GDM1 (cell line): ENCODE results near the gene SAT1.
A peak's percentile ranks its signal among the peaks of the same experiment; 100 is the strongest.
"Not testable (repeated sequence)": the region's sequence is repeated elsewhere in the genome, so short reads cannot be mapped to it uniquely, and the experiment has no call there.

Source experiments
- DNase-seq: peaks from one replicate; lab custom pipeline; 2025; lab: John Stamatoyannopoulos, UW

Gene SAT1

DNA sequence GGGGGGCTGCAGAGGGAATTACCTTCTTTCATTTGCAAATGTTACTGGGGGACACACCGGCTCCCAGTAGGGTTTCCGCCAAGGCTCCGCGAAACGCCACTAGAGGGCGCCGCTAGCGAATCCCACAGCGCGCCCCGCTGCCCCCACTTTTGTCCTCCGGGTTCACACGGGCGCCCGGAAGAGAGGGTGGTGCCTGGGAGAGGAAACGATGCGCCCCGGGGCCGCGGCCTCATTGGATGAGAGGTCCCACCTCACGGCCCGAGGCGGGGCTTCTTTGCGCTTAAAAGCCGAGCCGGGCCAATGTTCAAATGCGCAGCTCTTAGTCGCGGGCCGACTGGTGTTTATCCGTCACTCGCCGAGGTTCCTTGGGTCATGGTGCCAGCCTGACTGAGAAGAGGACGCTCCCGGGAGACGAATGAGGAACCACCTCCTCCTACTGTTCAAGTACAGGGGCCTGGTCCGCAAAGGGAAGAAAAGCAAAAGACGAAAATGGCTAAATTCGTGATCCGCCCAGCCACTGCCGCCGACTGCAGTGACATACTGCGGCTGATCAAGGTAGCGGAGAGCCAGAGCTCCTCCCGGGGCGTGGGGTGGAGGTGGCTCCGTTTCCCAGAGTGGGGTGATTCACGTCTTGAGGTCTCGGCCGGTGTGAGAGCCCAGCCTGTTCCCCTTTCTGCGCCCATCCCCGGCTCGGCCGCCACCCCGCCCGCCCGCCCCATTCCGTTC, at the start of gene SAT1:
TSS of gene SAT1 (plus strand) at position 311 of the 726 bp plus-strand sequence. CDS start at position 490, 179 bp downstream.
- DNase-seq: peak; percentile 89

DNA sequence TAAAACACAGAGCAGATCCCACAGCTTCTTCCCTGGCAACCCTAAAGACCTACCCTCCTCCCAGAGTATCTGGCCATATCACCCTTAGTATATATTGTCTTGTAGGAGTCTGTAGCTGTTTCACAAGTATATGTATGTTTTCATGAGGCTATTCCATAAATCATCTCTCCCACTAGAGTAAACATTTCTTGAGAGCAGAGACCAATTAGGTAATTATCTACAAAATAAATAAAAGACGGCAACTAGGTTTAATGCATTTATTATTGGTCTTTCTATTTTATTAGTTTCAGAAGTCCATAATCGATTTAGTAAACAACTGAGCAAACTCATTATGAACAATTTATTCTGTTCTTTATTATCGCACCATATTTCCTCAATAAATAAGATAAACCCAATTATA, 46.9 kb upstream of the SAT1 start:
- DNase-seq: no peak

GRCh38 chrX:23737413-23737812, 45.6 kb upstream of the SAT1 start:
- DNase-seq: no peak

DNA sequence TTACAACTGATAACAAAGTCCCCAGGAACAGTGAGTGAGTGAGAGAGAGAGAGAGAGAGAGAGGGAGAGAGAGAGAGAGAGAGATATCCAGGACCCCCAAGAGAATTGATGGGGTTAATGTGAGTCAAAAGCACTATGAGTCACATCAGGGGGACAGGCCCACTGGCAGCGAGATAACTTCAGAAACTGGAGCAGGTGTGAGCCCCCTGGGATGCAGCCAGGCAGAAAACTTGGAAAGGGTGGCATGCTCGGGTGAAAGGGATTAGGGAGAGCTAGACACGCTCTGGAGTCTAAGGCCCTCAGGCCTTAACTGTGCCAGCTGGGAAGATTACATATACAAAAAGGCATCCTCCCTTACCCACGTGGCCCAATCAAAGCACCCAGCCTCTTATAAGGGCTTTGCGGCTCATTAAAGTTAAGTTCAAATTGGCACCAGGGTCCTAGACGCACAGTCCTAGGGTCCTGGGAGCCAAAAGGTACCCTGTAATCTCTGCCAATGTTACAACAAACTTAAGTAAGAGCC, 40.7 kb upstream of the SAT1 start:
- DNase-seq: no peak

- peak; percentile 68 for DNase-seq
Observed at GRCh38 chrX:23742697-23743622, 40.0 kb upstream of the SAT1 start, which contains the start of gene ACOT9. Gene ACOT9, minus strand, starts transcription at chrX:23743276. Its CDS starts 132 bp downstream, at chrX:23743144.

DNA sequence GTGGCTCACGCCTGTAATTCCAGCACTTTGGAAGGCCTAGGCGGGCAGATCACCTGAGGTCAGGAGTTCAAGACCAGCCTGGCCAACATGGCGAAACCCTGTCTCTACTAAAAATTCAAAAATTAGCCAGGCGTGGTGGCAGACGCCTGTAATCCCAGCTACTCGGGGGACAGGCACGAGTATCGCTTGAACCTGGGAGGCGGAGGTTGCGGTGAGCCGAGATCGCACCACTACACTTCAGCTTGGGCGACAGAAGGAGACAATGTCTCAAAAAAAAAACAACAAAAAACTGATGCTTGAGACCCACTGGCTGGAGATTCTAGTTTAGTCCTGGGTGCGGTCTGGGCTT, 39.4 kb upstream of the SAT1 start:
- not testable (repeated sequence) for DNase-seq

DNA sequence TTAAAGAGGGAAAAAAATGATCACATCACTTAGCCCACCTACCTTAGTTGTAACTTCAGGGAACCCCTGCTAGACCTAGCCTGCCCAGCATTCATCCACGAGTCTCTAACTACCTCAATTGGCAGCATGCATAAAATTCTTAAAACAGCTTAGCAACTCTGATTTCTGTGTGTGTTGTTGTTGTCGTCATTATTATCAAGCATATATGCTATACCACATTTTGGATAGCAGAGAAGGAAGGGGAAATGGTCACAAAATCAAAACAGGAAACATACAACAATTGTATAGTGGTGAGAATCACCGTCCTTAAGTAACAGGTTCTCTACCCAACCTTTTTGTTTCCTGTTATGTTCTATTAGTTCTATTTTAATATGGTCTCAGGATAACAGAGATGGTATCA, 37.2 kb upstream of the SAT1 start:
- no peak for DNase-seq

DNA sequence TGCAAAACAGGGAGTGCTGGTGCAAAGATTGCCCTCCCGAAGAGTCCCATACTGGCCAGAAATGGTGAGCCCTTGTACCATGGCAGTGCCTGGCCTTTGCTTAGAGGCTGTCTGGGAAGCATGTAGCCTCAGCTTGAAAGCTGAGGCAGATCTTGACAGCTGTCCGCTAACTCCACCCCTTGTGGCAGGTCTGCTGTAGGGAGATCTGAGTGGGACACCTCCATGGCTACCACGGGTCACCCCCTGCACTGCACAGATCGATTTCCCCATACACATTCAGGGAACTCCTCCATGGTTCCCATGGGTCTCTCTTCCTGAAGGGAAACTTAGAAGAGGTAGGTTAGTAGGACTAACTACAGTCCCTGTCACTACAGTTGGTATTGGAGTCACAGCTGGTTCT, 33.8 kb upstream of the SAT1 start:
- no peak for DNase-seq

DNA sequence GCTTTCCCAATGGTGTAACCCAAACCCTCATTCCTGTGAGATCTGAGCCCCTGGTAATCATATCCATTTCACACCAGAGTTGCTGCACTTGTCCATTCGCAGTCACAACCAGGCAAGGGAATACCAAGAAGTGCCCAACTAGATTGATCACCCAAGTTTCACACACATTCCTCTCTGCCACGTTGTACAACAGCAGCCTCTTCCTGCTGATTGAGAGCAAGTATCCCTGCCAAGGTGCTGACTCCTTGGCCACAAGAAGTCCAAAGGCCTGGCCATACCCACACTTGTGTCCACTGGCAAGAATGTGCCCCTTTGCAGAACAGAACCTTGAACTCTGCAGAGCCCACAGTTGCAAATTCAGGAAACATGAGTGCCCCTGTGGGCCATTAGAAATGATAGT, 33.4 kb upstream of the SAT1 start:
- no peak for DNase-seq

GRCh38 chrX:23752740-23753415, 30.1 kb upstream of the SAT1 start:
- no peak for DNase-seq

DNA sequence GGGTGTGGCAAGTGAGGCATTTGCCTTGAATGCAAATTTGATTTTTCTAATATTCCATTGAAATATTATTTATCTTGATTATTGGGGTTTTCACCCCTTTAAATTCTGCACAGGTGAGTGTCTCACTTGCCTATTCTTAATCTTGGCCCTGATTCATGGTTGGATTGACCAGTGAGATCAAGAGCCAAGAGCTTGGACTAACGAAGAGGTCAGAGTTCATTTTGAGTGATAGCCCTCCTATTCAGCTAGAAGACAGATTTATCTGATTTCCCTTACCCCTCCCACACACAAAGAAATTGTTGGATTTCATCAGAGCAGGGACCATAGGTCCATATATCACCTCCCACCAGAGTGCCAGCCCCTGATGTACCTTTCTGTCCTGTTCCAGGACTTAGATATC, 28.3 kb upstream of the SAT1 start:
- no peak for DNase-seq

GRCh38 chrX:23756165-23756564, 26.8 kb upstream of the SAT1 start:
- DNase-seq: no peak

GRCh38 chrX:23759821-23760220, 23.2 kb upstream of the SAT1 start:
- DNase-seq: no peak

DNA sequence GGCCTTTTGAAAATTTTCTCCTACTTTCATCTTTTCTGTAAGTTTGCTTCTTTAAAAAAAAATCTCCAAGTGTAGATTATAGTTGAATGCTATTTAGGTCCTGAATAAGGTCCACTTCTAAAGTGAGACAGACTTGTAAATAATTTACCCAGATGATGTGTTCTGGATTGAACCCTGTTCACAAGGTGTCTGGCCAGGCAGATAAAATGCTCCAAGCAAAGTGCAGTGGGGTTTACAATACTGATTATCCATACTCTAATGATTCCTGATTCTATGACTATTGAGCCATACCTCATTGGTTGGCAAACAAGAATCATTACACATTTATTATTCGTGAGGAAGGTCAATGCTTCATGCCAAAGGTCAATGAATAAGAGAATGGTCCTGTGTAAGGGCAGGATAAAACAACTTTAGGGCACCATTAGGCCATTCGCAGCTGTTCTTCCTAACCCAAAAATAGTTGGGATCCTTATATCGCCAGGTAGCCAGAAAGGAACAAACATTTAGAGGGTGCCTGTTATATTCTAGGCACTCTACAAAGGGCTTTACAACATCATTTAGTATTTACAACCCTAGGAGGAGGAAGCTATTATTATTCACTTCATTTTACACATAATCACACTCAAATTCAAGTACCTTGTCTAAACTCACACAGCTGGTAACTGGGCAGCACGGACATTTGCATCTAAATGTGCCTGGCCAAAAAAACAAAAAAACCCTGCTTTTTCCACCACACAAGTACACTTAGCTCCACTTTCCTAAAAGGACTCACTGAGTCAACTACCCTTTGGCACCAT, 18.6 kb upstream of the SAT1 start:
- DNase-seq: no peak

- no peak for DNase-seq
Observed at GRCh38 chrX:23765449-23765848, 17.5 kb upstream of the SAT1 start.

- DNase-seq: no peak
Observed at GRCh38 chrX:23765868-23766267, 17.1 kb upstream of the SAT1 start.

- DNase-seq: no peak
Observed at GRCh38 chrX:23766650-23767551, 16.1 kb upstream of the SAT1 start.

DNA sequence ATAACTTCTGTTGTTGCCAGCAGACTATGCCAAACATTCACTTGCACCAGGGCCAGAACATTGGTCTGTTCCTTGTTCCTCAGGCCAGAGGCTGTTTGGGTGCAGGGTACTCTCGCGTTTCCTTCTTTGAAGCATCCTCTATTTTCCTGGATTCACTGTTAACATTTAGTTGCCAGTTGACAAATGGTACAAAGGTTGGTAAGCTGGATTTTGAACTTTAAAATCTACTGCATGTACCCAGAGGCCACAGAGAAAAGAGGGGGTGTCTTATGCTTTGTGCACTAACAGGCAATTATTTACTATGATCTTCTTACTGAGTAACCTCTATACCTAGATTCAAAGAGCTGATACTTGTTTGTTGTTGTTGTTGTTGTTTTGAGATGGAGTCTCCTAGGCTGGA, 12.8 kb upstream of the SAT1 start:
- no peak for DNase-seq

DNA sequence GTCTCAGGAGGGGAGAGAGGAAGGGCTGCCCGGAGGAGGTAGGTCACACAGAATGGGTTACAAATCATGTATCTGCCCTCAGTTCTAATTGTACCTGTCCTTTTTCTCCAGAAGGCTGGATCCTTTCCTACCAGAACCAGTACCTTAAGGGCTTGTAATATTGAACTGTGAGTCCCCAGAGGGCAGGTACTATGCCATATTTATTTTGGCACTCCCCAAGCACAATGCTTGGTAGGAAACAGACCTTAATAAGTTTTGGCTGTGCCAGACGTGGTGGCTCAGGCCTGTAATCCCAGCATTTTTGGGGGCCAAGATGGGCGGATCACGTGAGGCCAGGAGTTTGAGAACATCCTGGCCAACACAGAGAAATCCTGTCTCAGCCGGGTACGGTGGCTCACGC, 11.9 kb upstream of the SAT1 start:
- not testable (repeated sequence) for DNase-seq

DNA sequence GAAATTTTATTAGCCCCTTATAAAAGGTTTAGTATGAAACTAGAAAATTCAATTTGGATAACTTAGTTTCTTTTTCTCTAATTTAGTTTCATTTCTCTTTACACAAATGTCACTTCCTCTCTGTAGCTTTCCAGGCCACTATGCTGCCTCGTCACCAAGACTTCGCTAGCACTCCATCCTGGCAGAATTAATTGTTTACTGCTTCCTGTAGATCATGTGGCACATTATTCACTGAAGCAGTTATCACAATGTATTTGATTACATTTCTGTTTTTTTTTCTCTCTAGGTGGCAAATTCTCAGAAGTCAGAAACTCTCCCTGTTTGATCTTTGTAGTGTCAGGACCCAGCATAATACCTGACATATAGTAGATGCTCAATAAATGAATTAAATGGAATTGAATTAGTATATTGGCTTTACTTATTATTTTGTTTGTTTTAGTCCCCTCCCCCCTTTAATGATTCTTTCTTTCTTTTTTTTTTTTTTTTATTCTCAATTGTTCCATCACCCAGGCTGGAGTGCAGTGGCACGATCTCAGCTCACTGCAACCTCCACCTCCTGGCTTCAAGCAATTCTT, 9.3 kb upstream of the SAT1 start:
- DNase-seq: peak; percentile 14
